DMS 273 (cell line): Measurements from ENCODE around the gene ZNF70.
"Not testable (repeated sequence)": the region's sequence is repeated elsewhere in the genome, so short reads cannot be mapped to it uniquely, and the experiment has no call there.

Experiments used
- DNase-seq: peaks from one replicate; lab custom pipeline; 2025; ENCODE audit not compliant: unreplicated experiment; lab: John Stamatoyannopoulos, UW

ZNF70 gene

DNA sequence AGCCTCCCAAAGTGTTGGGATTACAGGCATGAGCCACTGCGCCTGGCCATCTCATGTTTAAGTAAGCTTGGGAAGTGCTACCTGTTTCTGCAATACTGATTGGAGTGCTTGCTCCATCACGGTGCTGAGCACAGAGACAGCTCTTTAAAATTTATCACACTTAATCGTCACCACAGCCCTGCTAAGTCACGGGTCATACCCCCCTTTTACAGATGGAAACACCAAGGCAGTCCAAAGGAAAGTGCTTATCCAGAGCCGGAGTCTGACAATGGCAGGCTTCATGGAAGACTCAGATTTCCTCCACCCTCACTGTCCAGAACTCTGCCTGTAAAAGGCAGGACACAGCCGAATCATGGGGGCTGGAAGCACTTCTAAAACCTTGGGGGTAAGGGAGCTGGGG is 9.1 kb upstream of the ZNF70 start:
- DNase-seq, result no peak

GRCh38 chr22:23759566-23759965 is 8.7 kb upstream of the ZNF70 start:
- no peak for DNase-seq

DNA sequence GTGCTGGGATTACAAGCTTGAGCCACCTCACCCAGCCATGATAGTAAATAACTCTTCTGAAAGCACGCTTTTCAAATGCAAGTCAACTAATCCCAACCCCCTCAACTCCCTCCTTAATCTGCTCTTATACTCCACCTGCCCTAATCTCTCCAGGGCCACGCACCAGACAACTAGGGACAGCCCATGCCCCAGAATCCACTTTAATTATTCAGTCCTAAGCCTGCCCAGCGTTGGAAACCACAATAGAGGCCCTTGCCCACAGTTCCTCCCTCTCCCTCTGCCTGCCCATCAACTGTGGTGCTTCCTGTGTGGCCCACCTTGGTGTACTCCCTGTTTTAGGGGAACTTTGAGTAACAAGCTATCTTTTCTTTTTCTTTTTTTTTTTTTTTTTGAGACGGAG is 6.0 kb upstream of the ZNF70 start:
- DNase-seq, result no peak

GRCh38 chr22:23755711-23756110 is 4.8 kb upstream of the ZNF70 start:
- DNase-seq, result no peak

DNA sequence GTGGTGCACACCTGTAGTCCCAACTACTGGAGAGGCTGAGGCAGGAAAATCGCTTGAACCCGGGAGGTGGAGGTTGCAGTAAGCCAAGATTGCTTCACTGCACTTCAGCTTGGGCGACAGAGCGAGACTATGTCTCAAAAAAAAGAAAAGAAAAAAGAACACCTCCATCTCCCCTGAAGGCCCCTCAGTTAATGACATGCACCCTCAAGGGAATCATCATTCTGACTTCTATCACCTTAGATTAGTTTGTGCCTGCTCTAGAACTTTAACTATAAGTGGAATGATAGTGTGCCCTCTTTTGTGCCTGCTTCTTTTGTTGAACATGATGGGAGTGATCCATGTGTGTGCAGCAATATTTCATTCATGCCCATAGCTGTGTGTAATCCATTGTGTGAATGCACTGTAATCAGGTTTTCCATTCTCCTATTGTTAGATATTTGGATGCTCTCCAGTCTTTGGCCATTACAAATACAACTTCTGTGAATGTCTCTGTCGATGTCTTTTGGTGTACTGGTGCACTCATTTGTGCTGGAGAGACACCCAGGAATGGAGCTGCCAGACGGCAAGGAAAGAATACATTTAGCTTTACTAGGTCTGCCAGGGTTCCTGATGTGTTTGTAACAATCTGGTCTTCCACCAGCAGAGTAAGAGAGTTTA is 4.2 kb upstream of the ZNF70 start:
- peak; percentile 15 for DNase-seq

DNA sequence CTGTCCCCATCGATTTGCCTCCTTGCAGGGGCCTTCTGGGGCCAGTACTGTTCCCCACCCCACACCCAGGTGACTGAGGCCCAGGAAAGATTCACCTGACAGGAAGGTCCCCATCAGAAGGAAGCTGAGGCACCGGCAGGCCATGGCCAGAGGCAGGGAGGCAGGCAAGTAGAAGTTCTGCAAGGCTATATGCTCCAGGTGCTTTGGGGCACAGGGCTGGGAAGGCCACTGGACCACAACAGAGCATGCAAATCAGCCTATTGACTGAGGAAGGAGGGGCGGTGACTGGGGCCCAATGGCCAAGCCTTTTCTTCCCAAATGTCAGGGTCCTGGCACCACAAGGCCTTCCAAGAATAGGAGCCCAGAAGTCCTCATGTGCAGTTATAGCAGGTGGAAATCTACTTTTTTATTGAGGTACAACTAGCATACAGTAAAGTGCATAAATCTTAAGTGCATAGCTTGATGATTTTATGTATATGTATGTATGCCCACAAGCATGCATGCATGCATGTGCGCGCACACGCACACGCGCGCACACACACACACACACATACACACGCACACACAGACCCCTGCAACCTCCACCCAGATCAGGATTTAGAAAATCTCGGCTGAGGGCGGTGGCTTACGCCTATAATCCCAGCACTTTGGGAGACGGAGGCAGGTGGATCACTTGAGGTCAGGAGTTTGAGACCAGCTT is 3.5 kb upstream of the ZNF70 start, which contains the start of gene VPREB3:
Gene VPREB3, minus strand, starts transcription at position 206 of the 700 bp plus-strand sequence. Its CDS starts 62 bp downstream, at position 144.
- DNase-seq, result no peak

DNA sequence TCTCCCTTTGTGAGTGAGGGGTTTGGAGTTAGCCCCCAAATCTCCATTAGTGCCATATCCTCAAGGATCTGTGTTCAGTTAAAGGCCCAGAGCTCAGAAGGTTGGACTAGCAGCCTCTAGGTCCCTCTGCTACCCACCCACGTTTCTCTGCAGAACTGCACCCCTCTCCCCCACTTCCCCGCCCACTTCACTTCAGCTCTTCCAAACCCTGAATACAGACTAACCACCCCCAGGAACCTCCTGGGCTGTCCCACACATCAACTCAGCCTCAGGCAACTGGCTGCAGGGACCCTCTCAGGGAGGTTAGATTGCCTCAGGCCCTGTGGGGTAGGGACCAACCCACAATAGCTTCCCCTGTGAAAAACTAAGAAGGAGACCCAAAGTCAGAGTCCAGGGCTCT is 2.5 kb upstream of the ZNF70 start:
- no peak for DNase-seq

DNA sequence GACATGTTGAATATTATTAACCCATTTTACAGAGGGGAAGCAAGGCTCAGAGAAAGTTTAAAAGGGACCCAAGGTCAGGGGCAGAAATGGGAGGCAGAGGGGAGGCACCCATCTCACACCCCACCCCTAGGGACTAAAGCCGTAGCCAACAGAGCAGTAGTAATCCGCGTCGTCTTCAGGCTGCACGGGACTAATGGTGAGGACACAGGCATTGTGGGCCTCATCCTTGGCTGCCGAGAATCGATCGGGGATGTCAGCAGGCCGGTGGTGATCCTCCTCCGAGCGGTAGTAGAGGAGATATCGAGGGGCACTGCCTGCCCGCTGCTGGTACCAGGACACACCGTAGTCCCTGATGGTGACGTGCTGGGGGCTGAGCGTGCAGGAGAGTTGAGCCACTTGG is 1.8 kb upstream of the ZNF70 start:
- no peak for DNase-seq

DNA sequence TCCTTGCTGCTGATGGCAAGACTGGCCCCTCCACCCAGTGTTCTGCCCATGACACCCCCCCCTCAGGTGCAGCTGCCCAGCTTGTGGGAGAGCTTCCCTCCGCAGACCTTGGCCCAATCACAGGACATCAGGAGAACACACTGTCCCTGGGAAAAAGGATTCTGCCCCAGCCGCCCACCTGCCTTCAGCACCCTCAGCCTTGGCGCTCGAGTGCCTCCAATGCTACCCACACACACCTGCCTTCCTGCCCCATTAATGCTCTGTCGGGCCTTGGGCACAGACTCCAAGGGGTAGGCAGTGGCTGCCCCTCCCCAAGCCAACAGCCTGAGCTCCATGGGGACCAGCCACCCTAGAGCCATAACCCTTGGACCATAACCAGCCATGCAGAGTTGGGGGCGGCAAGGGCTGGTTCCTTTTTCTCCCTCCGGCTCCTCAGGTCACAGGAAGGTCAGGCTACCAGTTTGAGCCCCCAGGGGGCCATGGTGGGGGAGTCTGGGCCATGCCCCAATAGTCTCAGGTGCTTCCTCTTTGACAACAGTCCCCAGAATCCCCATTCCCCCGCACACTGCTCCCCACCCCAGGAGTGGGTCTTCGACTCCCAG is 1.3 kb upstream of the ZNF70 start:
- no peak for DNase-seq

GRCh38 chr22:23751441-23751996 is 607 bp upstream of the ZNF70 start:
- DNase-seq, result no peak

DNA sequence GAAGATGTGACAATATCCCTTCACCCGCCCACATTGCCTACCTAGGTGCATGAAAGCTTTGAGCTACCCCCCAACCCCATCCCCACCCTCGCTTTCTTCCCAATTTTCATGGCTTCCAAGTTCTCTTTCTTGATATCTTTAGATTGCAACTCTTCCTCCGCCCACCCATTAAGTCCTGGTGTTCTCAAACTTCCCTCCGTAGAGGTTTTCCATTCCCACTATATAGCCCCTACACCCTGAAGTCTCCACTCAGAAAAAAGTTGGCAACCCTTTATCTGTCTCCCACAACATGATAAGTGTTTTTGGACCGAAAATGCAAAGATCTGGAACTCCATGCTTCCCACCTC is 572 bp downstream of the ZNF70 start:
- peak; percentile 46 for DNase-seq

DNA sequence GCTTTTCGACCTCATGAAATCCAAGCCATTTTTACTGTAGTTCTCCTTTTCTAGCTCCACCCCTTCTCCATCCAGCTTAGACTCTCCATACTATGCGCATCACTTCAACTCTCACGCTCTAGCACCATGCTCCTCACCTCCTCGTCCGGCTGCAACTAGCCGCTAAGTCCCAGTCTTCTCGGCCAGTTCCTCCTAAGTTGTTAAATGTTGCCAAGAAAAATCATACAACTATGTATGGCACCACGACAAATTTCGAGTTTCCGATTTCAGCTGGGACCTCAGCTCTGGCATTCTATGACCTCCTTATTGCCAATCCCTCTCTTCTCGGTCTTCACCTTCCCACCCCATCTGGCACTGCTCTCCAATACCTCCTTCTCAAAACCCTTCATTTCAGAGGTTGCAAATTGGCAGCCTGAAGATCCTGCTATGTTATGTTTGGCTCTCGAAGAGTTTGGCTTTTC is 1.0 kb downstream of the ZNF70 start:
- DNase-seq, result no peak

DNA sequence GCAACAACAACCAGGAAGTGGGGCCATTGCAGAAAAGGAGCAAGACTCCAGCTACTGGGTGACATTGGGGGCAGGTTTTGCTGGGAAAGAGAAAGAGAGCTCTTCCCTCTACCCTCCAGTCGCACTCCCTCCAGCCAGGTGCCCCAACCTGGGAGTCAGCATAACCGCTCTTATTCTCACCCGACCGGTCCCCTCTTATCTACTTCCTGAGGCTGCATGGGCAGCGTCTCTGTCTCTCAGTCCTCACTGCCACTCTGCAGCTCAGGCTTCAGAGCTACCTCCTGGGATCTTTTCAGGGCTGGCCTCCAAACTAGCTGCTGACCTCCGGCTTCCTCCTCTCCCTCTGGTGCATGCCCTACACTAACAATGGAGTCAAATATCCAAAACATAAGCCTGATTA is 5.1 kb downstream of the ZNF70 start:
- DNase-seq, result no peak

GRCh38 chr22:23744485-23744884 is 6.4 kb downstream of the ZNF70 start:
- DNase-seq, result no peak

- no peak for DNase-seq
These were observed 6.9 kb downstream of the ZNF70 start for GRCh38 chr22:23744001-23744400.

DNA sequence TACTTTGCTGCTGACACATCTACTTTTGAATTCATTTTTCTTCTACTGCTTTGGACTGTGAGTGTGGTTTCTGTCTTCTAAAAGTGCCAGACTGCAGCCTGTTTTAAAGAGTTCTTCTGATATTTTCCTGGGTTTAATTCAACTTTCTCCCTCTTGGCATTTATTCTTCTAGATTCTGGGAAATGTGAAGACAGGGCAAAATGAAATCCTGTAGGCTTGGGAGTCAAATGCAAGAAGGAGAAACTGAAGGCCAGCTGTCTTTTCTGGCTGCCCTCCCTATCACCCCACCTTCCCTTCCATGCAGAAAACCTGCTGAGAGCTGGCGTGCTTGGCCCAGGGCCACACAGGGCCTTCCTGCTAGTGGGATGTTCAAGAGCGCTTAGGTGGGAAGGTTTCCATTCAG is 7.6 kb downstream of the ZNF70 start:
- DNase-seq, result peak; percentile 78

GRCh38 chr22:23742505-23743264 is 8.2 kb downstream of the ZNF70 start:
- DNase-seq, result no peak

GRCh38 chr22:23737696-23738095 is 13.2 kb downstream of the ZNF70 start:
- DNase-seq, result no peak

DNA sequence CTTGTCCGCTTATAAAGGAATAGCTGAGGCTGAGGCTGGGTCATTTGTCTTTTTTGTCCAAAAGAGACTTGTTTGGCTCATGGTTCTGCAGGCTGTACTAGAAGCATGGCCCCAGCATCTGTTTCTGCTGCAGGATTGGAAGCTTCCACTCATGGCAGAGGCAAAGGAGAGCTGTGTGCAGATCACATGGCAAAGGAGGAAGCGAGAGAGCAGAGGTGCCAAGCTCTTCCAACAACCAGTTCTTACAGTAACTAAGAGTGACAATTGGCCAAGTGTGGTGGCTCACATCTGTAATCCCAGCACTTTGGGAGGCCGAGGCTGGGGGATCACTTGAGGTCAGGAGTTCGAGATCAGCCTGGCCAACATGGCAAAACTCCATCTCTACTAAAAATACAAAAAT is 22.8 kb downstream of the ZNF70 start:
- not testable (repeated sequence) for DNase-seq

DNA sequence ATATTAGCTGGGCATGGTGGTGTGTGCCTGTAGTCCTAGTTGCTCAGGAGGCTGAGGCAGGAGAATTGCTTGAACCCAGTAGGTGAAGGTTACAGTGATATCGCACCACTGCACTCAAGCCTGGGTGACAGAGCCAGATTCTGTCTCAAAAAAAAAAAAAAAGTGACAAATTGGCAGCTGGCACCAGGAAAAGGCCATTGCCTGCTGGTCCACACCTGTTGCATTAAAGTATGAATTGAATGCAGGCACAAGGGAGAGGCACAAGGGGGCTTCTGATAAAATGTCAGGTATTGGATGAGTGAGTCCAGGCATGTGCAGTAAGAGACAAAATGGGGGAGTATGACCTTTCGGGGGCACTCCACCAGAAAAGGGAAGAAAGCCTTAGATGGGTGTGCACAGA is 28.2 kb downstream of the ZNF70 start:
- DNase-seq, result no peak

- DNase-seq, result no peak
These were observed 28.8 kb downstream of the ZNF70 start for GRCh38 chr22:23722160-23722559.
